ENCODE measurements around the gene FAM43B.

FAM43B gene

GRCh38 chr1:20593756-20594155 lies 41.4 kb downstream of the FAM43B start:
- DNase-seq, result no peak

- DNase-seq, result no peak
Observed at GRCh38 chr1:20594746-20595145, 42.4 kb downstream of the FAM43B start.

GRCh38 chr1:20596106-20596505 lies 43.7 kb downstream of the FAM43B start:
- DNase-seq, result no peak

- DNase-seq, result no peak
Observed at GRCh38 chr1:20597650-20598049, 45.3 kb downstream of the FAM43B start.

- DNase-seq, result no peak
Observed at GRCh38 chr1:20600156-20600555, 47.8 kb downstream of the FAM43B start.

- DNase-seq, result no peak
Observed at GRCh38 chr1:20601129-20601825, 48.9 kb downstream of the FAM43B start.

GRCh38 chr1:20602851-20603450 lies 50.6 kb downstream of the FAM43B start:
- DNase-seq, result no peak

- DNase-seq, result no peak
Observed at GRCh38 chr1:20603504-20604464, 51.4 kb downstream of the FAM43B start.

Data from activated CD8-positive, alpha-beta memory T cell treated with anti-CD3 and anti-CD28 coated beads, Interleukin-2, amount 50 U/mL, for 4 hours (primary cell).